ENCODE results near the gene SH3TC2. TPM values are rescaled to one million over a fixed set of nuclear protein-coding genes. Genes with fewer than 3 reads are reported as not detected.
"Not testable (repeated sequence)": the region's sequence is repeated elsewhere in the genome, so short reads cannot be mapped to it uniquely, and the experiment has no call there.

The SH3TC2 gene
- total RNA-seq, 4 donors from 2014 or later = 2.5 to 3.8 (median 2.9) TPM

DNA sequence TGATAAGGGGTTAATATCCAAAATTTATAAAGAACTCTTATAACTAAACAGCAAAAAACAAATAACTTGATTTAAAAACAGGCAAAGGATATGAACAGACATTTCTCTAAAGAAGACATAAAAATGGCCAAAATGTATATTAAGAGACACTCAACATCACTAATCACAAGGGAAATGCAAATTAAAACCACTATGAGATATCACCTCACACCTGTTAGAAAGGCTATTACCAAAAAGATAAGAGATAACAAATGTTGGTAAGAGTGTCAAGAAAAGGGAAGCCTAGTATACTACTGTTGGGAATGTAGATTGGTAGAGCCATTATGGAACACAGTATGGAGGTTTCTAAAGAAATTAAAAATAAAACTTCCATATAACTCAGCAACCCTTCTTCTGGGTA is 19.4 kb upstream of the SH3TC2 start:
- no peak for TF ChIP-seq POLR2A (IDR thresholded peaks at IDR 0.05)
- TF ChIP-seq, protein P1, sequence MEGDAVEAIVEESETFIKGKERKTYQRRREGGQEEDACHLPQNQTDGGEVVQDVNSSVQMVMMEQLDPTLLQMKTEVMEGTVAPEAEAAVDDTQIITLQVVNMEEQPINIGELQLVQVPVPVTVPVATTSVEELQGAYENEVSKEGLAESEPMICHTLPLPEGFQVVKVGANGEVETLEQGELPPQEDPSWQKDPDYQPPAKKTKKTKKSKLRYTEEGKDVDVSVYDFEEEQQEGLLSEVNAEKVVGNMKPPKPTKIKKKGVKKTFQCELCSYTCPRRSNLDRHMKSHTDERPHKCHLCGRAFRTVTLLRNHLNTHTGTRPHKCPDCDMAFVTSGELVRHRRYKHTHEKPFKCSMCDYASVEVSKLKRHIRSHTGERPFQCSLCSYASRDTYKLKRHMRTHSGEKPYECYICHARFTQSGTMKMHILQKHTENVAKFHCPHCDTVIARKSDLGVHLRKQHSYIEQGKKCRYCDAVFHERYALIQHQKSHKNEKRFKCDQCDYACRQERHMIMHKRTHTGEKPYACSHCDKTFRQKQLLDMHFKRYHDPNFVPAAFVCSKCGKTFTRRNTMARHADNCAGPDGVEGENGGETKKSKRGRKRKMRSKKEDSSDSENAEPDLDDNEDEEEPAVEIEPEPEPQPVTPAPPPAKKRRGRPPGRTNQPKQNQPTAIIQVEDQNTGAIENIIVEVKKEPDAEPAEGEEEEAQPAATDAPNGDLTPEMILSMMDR (IDR thresholded peaks at IDR 0.05) = no peak
- H3K36me3 ChIP-seq = no peaks in the 10 kb centered on the region
- H3K4me1 ChIP-seq = no peaks in the 10 kb centered on the region
- no peak overlapping the region for H3K27ac ChIP-seq
- intact Hi-C loops (cut with DNase I) = no loop called here
- H3K9me3 ChIP-seq = no peaks in the 10 kb centered on the region
- DNase-seq = no peak
- no peak overlapping the region for H3K4me3 ChIP-seq
- no peaks in the 10 kb centered on the region for H3K27me3 ChIP-seq

DNA sequence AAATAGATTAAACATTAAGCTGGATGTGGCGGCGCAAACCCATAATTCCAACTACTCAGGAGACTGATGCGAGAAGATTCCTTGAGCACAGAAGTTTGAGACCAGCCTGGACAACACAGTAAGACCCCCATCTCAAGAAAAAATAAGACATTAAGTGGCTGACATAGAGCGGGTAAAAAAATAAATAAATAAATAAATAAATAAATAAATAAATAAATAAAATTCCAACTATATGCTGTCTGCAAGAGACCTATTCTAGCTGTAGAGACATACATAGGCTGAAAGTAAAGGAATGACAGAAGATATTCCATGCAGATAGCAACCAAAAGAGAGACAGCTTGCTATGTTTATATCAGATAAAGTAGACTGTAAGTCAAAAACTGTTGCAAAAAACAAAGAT is 17.4 kb upstream of the SH3TC2 start:
- WGBS, 2 donors = 92 to 100% methylated on average over 4 of the region's 4 CpGs
- intact Hi-C loops (cut with DNase I) = no loop called here
- Histone ChIP-seq H3K4me3 (no peak overlapping the region), H3K36me3 (no peaks in the 10 kb centered on the region), H3K9me3 (no peaks in the 10 kb centered on the region), H3K4me1 (peaks cover 0 to 5% (median 0%) of the 10 kb centered on the region in 3 donors), H3K27me3 (no peaks in the 10 kb centered on the region), H3K27ac (no peak overlapping the region)
- no peak for DNase-seq
- TF ChIP-seq, protein P1 (IDR thresholded peaks at IDR 0.05) = no peak
- no peak for TF ChIP-seq POLR2A (IDR thresholded peaks at IDR 0.05)

DNA sequence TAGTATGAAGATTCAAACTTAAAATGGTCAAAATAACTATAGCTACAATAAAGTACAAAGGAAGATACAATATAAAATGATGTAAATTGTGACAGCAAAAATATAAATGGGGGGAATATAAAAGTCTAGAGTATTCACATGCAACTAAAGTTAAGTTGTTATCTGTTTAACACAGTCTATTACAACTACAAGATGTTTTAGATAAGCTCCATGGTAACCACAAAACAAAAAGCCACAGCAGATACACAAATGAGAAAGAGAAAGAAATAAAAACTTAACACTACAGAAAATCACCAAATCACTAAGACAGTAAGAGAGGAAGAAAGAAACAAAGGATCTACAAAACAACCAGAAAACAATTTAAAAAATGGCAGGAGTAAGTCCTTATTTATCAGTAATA is 17.0 kb upstream of the SH3TC2 start:
- Histone ChIP-seq H3K36me3 (no peaks in the 10 kb centered on the region), H3K4me1 (peaks cover 0 to 9% (median 2%) of the 10 kb centered on the region in 3 donors), H3K27me3 (no peaks in the 10 kb centered on the region), H3K4me3 (no peak overlapping the region), H3K9me3 (no peaks in the 10 kb centered on the region), H3K27ac (no peak overlapping the region)
- no peak for DNase-seq
- intact Hi-C loops (cut with DNase I) = no loop called here
- no peak for TF ChIP-seq POLR2A (IDR thresholded peaks at IDR 0.05)
- TF ChIP-seq, protein P1 (IDR thresholded peaks at IDR 0.05) = no peak

DNA sequence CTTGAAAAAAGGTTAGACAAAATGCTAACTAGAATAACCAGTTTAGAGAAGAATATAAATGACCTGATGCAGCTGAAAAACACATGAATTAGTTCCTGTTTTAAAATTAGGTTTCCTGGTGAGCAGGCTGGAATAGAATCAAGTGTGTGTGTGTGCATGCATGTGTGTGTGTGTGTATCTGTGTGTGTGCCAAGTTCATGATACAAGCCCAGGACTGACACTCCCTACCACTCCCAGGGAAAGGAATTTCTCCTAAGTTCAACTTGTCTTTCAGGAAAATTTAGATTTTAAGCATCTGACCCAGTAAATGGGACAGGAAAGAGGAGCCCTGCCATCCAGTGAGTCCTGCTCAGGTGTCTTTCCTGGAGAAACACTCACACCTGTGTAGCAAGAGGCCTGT is 11.2 kb upstream of the SH3TC2 start:
- H3K36me3 ChIP-seq; intact Hi-C loops (cut with DNase I); H3K9me3 ChIP-seq; H3K4me3 ChIP-seq; H3K27me3 ChIP-seq; DNase-seq: not testable (repeated sequence)
- Histone ChIP-seq H3K4me1 (peaks cover 0 to 54% (median 18%) of the 10 kb centered on the region in 3 donors), H3K27ac (peak overlapping the region in 3 of 4 donors; percentile 61 to 86 (median 85))

DNA sequence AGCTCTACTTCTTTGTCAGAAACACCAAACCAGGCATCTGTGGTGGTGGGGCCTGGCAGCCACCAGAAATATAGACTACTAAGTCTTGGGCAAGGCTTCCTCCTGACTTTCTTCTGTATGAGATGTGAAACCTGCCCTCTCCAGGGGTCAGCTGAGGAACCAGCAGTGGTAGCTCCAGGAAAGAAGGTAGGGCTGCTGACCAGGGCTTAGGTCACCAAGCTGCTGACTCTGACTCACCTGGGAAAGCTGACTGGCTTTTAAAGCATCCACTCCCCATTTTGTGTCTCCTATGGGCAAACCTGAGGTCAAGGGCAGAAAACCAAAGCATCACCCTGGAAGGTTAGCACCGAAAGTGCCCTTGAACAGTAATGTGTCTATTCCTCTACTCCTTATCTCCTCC is 10.4 kb upstream of the SH3TC2 start:
- no peak for DNase-seq
- H3K9me3 ChIP-seq = no peaks in the 10 kb centered on the region
- peaks cover 0 to 54% (median 18%) of the 10 kb centered on the region in 3 donors for H3K4me1 ChIP-seq
- no peak overlapping the region for H3K4me3 ChIP-seq
- intact Hi-C loops (cut with DNase I) = no loop called here
- 88 to 100% methylated on average over 1 of the region's 1 CpG for WGBS, 2 donors
- H3K36me3 ChIP-seq = no peaks in the 10 kb centered on the region
- TF ChIP-seq POLR2A (IDR thresholded peaks at IDR 0.05) = no peak
- TF ChIP-seq, protein P1 (IDR thresholded peaks at IDR 0.05) = no peak
- H3K27ac ChIP-seq = peak overlapping the region; percentile 31 to 86 (median 73)
- H3K27me3 ChIP-seq = no peaks in the 10 kb centered on the region

DNA sequence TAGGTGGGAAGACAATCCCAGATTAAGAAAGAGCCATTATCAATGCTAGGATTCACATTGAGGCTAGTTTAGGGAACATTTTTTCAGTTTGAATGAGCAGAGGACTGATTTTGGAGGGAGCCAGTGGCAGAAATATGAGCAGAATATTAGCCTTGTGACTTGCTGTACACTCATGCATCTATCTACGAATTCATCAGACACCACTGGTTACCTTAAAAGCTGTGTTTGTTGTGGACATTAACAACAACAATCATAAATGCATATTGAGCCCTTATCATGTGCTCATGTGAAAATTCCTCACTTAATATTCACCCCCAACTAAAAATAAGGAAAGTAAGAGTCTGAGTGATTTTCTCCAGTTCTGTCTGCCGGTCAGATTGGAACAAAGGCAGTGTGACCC is 9.9 kb upstream of the SH3TC2 start:
- WGBS, 2 donors = 83 to 93% methylated on average over 2 of the region's 2 CpGs
- H3K9me3 ChIP-seq = no peaks in the 10 kb centered on the region
- H3K27ac ChIP-seq = peak overlapping the region; percentile 31 to 86 (median 73)
- no peaks in the 10 kb centered on the region for H3K27me3 ChIP-seq
- H3K4me1 ChIP-seq = peaks cover 0 to 54% (median 18%) of the 10 kb centered on the region in 3 donors
- H3K36me3 ChIP-seq = no peaks in the 10 kb centered on the region
- DNase-seq = no peak
- no peak overlapping the region for H3K4me3 ChIP-seq
- no peak for TF ChIP-seq POLR2A (IDR thresholded peaks at IDR 0.05)
- TF ChIP-seq, protein P1 (IDR thresholded peaks at IDR 0.05) = no peak
- intact Hi-C loops (cut with DNase I) = no loop called here

Data from esophagus squamous epithelium (tissue), 5 donors.